Testis (tissue), 3 donors: ENCODE results near the gene OR2AE1. TPM values are rescaled to one million over a fixed set of nuclear protein-coding genes. Genes with fewer than 3 reads are reported as not detected.

Source experiments
- DNase-seq: peaks from one replicate; pipeline ENCODE4 v3.0.0-alpha.2; 2019
- H3K27ac ChIP-seq, 2 donors: fragments of 200-600 bp; sonication (generic); one replicate each; pipeline ENCODE4 v1.5.1; 2019
- H3K27me3 ChIP-seq: fragments of 200-600 bp; sonication (generic); one replicate; pipeline ENCODE4 v1.5.1; 2019
- H3K36me3 ChIP-seq: fragments of 200-600 bp; sonication (generic); one replicate; pipeline ENCODE4 v1.5.1; 2017; ENCODE audit warnings: low read depth; ENCODE audit errors: missing control alignments
- H3K4me1 ChIP-seq: fragments of 200-600 bp; sonication (generic); one replicate; pipeline ENCODE4 v1.5.1; 2019
- H3K4me3 ChIP-seq, 2 donors: fragments of 200-600 bp; sonication (generic); one replicate each; pipeline ENCODE4 v1.5.1; 2017 to 2019
- H3K9me3 ChIP-seq: fragments of 200-600 bp; sonication (generic); one replicate; pipeline ENCODE4 v1.5.1; 2017
- POLR2A ChIP-seq: fragments of 450-650 bp; IDR thresholded peaks from one replicate; pipeline ENCODE4 v1.6.1; 2017; ENCODE audit warnings: antibody characterized with exemption, mild to moderate bottlenecking, moderate library complexity
- WGBS, 2 donors: methylation state at CpG; one replicate each; pipeline ENCODE4 v1.1.5; 2018; 5-methylcytosine and 5-hydroxymethylcytosine counted together
- intact Hi-C: fragments of 100-400 bp; cut with DNase I; formaldehyde crosslinking; loops from one replicate; pipeline ENCODE4 v1.15.1; 2023; ENCODE audit warnings: low total_unique reads
- polyA plus RNA-seq: library from polyadenylated mRNA; stranded (reverse); fragments of 350-450 nt; fragmentation: Illumina TruSeq; extraction: RNeasy Lipid Tissue Mini Kit (QIAGEN cat#74804); gene quantifications from one replicate; pipeline ENCODE4 v1.2.3, GENCODE V29; 2014; ENCODE audit warnings: low read depth, low replicate concordance; ENCODE audit not compliant: insufficient read depth
- total RNA-seq, 2 donors: library from RNA; depleted of rRNA; stranded (reverse); fragments of >200 nt; gene quantifications; one replicate each; pipeline ENCODE4 v1.2.3, GENCODE V29; 2016
- TF ChIP-seq, protein P1 (sequence below), 3 experiments: fragments of 450-650 bp in 2 of 3; fragments of 200-600 bp in 1 of 3; sonication (generic) in 1 of 3; IDR thresholded peaks; one replicate each; pipeline ENCODE4 v1.5.1; 2016 to 2019; ENCODE audit warnings: antibody characterized with exemption in 3 of 3, mild to moderate bottlenecking in 2 of 3, moderate library complexity in 1 of 3

Gene OR2AE1
- total and polyA plus RNA-seq, 3 donors from 2014 or later = not detected

DNA sequence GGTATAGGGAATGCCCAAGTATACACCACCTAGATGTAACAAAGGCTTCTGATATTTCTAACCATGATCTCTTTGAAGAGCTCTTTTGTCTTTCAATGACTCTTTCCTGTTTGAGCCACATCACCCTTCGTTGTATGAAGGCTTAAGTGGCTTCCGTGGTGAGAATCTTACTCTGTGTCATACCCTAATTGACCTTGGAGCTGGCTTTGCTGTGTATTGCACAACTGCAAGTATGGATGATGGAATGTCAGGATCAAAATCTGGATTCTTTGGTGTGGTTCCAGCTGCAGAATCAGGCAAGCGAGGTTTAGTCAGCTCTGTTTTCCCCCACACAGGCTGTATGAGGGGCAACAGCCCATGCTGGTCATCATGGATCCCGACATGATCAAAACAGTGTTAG, 33.0 kb downstream of the OR2AE1 start:
- no peak overlapping the region for H3K4me3 ChIP-seq
- H3K4me1 ChIP-seq = no peaks in the 10 kb centered on the region
- WGBS, 2 donors = 75 to 83% methylated on average over 4 of the region's 4 CpGs
- intact Hi-C loops = no loop called here
- TF ChIP-seq, protein P1, sequence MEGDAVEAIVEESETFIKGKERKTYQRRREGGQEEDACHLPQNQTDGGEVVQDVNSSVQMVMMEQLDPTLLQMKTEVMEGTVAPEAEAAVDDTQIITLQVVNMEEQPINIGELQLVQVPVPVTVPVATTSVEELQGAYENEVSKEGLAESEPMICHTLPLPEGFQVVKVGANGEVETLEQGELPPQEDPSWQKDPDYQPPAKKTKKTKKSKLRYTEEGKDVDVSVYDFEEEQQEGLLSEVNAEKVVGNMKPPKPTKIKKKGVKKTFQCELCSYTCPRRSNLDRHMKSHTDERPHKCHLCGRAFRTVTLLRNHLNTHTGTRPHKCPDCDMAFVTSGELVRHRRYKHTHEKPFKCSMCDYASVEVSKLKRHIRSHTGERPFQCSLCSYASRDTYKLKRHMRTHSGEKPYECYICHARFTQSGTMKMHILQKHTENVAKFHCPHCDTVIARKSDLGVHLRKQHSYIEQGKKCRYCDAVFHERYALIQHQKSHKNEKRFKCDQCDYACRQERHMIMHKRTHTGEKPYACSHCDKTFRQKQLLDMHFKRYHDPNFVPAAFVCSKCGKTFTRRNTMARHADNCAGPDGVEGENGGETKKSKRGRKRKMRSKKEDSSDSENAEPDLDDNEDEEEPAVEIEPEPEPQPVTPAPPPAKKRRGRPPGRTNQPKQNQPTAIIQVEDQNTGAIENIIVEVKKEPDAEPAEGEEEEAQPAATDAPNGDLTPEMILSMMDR (IDR thresholded peaks at IDR 0.05) = no peak
- TF ChIP-seq POLR2A = no peak
- DNase-seq = no peak
- no peaks in the 10 kb centered on the region for H3K27me3 ChIP-seq
- no peak overlapping the region for H3K27ac ChIP-seq
- no peaks in the 10 kb centered on the region for H3K36me3 ChIP-seq
- no peaks in the 10 kb centered on the region for H3K9me3 ChIP-seq

DNA sequence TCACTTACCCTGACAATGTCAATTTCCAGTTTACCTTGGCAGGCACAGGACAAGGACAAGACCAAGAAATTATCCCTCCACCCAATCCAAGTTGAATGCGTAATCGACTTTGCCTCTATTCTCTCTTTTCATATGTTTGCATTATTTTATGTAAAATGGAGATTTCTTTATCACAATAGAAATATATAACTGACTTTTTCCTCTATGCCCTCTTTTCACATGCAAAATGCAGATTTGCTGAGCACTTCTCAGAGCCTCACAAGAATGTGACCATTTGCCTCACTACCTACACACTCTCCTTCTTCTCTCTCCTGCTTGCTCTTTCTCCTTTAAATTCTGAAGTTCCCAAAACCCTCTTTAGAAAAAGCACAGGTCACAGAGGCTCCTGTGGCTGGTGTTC, 33.9 kb downstream of the OR2AE1 start:
- intact Hi-C loops = no loop called here
- no peaks in the 10 kb centered on the region for H3K27me3 ChIP-seq
- WGBS, 2 donors = 86 to 92% methylated on average over 2 of the region's 2 CpGs
- H3K27ac ChIP-seq = no peak overlapping the region
- no peaks in the 10 kb centered on the region for H3K9me3 ChIP-seq
- DNase-seq = no peak
- no peaks in the 10 kb centered on the region for H3K4me1 ChIP-seq
- TF ChIP-seq, protein P1 (IDR thresholded peaks at IDR 0.05) = no peak
- H3K4me3 ChIP-seq = no peak overlapping the region
- no peaks in the 10 kb centered on the region for H3K36me3 ChIP-seq

DNA sequence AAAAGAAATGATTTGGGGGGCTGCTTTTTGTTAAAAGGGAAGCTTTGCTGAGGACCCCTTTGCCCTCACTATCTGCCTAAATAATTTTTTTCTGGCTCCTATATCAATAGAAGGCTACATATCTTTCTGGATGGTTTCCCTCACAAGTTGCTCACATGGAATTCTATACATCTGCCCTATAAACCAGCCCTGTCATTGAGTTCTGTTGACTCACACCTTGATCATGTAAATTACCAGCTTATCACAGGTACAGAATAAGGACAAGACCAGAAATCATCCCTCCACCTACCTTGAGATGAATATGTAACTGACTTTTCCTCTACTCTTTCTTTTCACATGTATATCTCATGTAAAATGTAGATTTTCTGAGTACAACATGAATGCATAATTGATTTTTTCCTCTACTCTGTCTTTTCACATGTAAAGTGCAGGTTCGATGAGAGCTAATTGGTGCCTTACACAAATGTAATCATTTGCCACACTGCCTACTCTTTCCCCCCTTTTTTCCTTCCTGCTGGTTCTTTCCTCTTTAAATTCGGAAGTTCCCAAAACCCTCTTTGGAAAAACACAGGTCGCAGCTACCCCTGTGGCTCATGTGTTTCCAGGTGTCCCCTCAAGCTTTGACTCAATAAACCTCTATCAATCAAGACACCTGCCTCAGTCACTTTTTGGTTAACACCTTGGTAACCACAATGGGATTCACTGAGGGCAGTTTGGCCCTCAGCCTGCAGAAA, 36.5 kb downstream of the OR2AE1 start:
- WGBS, 2 donors = 66 to 70% methylated on average over 3 of the region's 3 CpGs
- Histone ChIP-seq H3K4me3 (no peak overlapping the region), H3K27ac (no peak overlapping the region), H3K4me1 (no peaks in the 10 kb centered on the region), H3K27me3 (no peaks in the 10 kb centered on the region), H3K9me3 (no peaks in the 10 kb centered on the region), H3K36me3 (no peaks in the 10 kb centered on the region)
- intact Hi-C loops = no loop called here
- TF ChIP-seq POLR2A = no peak
- TF ChIP-seq, protein P1 (IDR thresholded peaks at IDR 0.05) = no peak
- DNase-seq = no peak

DNA sequence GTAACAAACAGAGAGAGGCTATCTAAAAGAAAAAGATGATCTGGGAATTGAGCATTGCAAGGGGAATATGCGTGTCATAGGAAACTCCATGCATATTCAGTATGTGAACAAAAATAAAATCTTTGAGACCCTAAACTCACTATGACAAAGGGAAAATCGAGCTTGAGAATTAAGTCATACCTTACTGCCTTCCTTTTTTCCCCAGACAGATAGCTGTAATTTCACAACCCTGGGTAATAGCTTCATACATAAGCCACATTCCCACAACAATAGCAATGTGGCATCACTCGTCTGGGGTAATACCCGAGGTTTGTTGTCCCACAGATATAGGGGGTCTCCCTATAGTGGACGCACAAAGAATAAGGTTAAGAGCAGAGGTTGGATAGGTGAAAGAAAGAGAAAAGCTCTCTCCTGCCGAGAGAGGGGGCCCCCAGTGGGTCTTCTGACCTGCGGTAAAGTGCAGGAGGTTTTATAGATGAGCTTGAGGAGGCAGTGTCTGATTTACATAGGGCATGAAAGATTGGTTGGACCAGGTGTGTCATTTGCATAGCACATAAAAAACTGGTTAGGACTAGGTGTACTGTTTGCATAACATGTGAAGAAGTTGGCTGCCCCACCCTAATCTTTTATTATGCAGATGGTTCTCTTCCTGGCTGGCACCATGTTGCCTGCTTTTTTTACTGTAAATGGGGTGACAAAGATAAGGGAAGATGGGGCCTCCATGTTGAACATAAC, 37.4 kb downstream of the OR2AE1 start:
- intact Hi-C loops = no loop called here
- Histone ChIP-seq H3K9me3 (no peaks in the 10 kb centered on the region), H3K27ac (no peak overlapping the region), H3K27me3 (no peaks in the 10 kb centered on the region), H3K36me3 (no peaks in the 10 kb centered on the region), H3K4me1 (no peaks in the 10 kb centered on the region), H3K4me3 (no peak overlapping the region)
- DNase-seq = no peak
- TF ChIP-seq POLR2A = no peak
- TF ChIP-seq, protein P1 (IDR thresholded peaks at IDR 0.05) = no peak
- 51 to 58% methylated on average over 7 of the region's 7 CpGs for WGBS, 2 donors
